NB4 (cell line): Measurements from ENCODE around the gene C11orf97.

ENCODE experiments used
- DNase-seq: peaks from one replicate; pipeline ENCODE4 v3.0.0; 2010; ENCODE audit warnings: low read depth
- H3K4me3 ChIP-seq: one replicate; pipeline ENCODE4 v1.5.1; 2011; ENCODE audit warnings: mild to moderate bottlenecking, low read depth, low read length, moderate library complexity
- MYC ChIP-seq: IDR thresholded peaks from 2 replicates; pipeline ENCODE4 v1.6.1; 2011; ENCODE audit warnings: low read depth, low read length
- POLR2A ChIP-seq: IDR thresholded peaks from 2 replicates; pipeline ENCODE4 v1.6.1; 2011; ENCODE audit warnings: mild to moderate bottlenecking; ENCODE audit not compliant: insufficient read length; ENCODE audit errors: extremely low read depth
- TF ChIP-seq, protein P1 (sequence below): IDR thresholded peaks from 2 replicates; pipeline ENCODE4 v1.6.1; 2011; ENCODE audit warnings: low read depth, low read length
- TF ChIP-seq, protein P2 (sequence below): IDR thresholded peaks from one replicate; pipeline ENCODE4 v1.5.1; 2012; ENCODE audit warnings: low read depth, low read length

C11orf97 gene

DNA sequence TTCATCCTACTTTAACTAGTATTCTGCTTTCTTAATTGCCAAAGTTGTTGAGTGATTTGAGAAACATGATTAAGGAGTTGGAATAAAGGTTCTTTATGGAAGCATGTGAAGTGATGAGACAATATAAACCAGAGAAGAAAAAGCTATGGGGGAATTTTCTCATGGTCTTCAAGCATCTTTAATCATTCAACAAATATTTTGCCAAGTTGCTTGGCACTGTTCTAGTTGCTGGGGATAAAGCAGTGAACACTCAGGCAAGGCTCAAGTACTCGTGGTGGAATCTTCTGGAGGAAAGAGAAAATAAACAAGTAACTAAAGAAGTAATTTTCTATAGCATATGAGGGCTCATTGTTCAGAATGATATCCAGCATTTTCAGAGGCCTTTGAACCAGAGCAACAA lies 45.7 kb downstream of the C11orf97 start:
- H3K4me3 ChIP-seq = no peak overlapping the region
- TF ChIP-seq POLR2A (no peak), MYC (no peak)
- TF ChIP-seq, protein P1, sequence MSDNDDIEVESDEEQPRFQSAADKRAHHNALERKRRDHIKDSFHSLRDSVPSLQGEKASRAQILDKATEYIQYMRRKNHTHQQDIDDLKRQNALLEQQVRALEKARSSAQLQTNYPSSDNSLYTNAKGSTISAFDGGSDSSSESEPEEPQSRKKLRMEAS = no peak
- TF ChIP-seq, protein P2, sequence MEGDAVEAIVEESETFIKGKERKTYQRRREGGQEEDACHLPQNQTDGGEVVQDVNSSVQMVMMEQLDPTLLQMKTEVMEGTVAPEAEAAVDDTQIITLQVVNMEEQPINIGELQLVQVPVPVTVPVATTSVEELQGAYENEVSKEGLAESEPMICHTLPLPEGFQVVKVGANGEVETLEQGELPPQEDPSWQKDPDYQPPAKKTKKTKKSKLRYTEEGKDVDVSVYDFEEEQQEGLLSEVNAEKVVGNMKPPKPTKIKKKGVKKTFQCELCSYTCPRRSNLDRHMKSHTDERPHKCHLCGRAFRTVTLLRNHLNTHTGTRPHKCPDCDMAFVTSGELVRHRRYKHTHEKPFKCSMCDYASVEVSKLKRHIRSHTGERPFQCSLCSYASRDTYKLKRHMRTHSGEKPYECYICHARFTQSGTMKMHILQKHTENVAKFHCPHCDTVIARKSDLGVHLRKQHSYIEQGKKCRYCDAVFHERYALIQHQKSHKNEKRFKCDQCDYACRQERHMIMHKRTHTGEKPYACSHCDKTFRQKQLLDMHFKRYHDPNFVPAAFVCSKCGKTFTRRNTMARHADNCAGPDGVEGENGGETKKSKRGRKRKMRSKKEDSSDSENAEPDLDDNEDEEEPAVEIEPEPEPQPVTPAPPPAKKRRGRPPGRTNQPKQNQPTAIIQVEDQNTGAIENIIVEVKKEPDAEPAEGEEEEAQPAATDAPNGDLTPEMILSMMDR = no peak
- DNase-seq = no peak

DNA sequence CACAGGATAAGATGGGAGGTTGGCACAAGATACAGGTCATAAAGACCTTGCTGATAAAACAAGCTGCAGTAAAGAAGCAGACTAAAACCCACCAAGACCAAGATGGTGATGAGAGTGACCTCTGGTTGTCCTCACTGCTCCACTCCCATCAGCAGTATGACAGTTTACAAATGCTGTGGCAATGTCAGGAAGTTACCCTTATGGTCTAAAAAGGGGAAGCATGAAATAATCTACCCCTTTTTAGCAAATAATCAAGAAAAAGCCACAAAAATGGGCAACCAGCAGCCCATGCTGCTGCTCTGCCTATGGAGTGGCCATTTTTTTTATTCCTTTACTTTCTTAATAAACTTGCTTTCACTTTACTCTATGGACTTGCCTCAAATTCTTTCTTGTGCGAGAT lies 46.2 kb downstream of the C11orf97 start:
- DNase-seq = peak; percentile 95
- TF ChIP-seq POLR2A (no peak), MYC (peak; percentile 53)
- TF ChIP-seq, protein P1 = no peak; the same call in 1 of the 2 replicates
- TF ChIP-seq, protein P2 = no peak
- H3K4me3 ChIP-seq = no peak overlapping the region

DNA sequence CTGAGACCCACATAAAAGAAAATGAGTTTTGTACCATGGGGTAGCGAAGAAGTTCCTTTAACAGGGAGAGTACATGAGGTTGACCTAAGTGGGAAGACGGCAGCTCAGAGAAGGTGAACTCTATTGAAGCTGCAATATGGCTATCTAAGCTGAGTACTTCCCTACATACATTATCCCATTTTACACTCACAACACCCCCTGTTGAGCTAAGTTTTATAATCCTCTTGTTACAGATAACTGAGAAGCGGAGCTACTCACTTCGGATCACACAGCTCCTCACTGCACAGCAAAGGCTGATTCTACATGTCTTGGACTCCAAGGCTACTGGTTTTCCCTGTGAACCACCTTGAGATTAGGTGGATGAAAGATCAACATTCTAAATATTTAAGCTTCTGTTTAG lies 46.7 kb downstream of the C11orf97 start:
- TF ChIP-seq, protein P1 = no peak
- TF ChIP-seq MYC (no peak), POLR2A (no peak)
- TF ChIP-seq, protein P2 = no peak
- DNase-seq = peak; percentile 43
- H3K4me3 ChIP-seq = peak overlapping the region; percentile 3

DNA sequence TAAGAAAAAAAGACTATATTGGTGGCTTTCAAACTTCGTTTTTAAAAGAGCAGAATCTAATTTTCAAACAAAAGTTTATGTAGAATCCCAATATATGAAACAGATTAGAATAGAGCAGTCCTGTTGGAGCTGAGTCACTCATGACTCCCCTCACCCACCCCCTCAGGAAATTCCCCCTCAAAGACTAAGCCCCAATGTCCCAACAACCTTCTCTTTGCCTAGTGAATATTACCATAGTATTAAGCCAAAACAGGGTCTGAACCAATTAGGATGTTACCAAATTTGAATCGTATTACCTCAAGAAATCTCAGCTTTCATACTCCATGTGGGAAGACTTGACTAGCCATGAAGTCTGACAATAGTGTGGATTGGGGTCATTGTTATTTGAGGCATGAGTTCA lies 47.1 kb downstream of the C11orf97 start:
- no peak overlapping the region for H3K4me3 ChIP-seq
- DNase-seq = no peak
- TF ChIP-seq MYC (no peak), POLR2A (no peak)
- TF ChIP-seq, protein P1 = no peak
- TF ChIP-seq, protein P2 = no peak

DNA sequence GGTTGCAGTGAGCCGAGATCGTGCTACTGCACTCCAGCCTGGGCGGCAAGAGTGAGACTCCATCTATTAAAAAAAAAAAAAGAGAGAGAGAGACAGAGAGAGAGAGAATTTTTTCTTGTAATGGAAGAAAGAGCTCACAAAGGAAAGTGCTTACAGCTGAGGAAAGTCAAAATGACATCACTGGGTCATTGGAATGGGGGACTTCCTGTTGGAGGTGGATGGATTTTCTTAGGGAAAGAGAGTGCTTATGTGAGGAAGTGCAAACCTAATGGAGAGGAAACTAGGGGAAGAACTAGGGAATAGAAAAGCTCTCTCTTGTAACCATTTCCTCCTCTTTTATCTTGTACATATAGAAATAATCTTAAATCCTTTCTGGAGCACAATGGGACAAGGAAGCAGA lies 48.6 kb downstream of the C11orf97 start:
- no peak for TF ChIP-seq MYC
- DNase-seq = no peak
- no peak overlapping the region for H3K4me3 ChIP-seq

DNA sequence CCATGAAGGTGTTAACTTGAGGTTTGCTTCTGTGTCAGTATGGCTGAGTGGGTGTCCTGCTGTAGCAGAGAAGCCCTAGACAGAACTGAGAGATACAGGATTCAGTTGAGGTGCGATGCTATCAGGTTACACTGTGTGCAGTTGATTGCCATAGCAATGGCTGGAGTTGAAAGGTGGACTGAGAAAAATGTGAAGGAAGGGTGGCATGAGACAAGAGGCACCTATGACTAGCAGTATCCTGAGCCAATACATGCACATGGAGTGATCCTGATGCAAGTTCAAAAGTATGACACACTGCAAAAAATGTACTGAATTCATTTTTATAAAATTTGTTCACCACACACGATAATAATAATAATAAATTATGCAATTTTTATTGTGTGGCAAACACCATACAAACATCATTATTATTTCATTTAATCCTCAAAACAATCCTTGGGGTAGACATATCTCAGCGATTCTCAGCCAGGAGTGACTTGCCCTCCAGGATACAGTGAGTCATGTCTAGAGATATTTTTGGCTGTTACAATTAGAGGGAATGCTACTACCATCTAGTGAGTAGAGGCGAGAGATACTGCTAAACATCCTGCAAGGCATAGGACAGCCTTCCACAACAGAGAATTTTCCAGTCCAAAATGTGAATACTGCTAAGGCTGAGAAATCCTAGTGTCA lies 51.1 kb downstream of the C11orf97 start:
- no peak for TF ChIP-seq MYC
- no peak for TF ChIP-seq POLR2A
- TF ChIP-seq, protein P2 = peak; percentile 21
- peak; percentile 60 for DNase-seq
- no peak overlapping the region for H3K4me3 ChIP-seq
